Vagina (tissue), 2 donors: ENCODE measurements around the gene APAF1.

Experiments
- POLR2A ChIP-seq, 2 donors: fragments of 450-650 bp; IDR thresholded peaks; one replicate each; pipeline ENCODE4 v1.6.1; 2017; ENCODE audit warnings: antibody characterized with exemption in 2 of 2, mild to moderate bottlenecking in 2 of 2, moderate library complexity in 2 of 2
- TF ChIP-seq, protein P1 (sequence below), 3 experiments: fragments of 450-650 bp in 2 of 3; fragments of 200-600 bp in 1 of 3; sonication (generic) in 1 of 3; IDR thresholded peaks; one replicate each; pipeline ENCODE4 v1.5.1; 2017 to 2019; ENCODE audit warnings: antibody characterized with exemption in 3 of 3, mild to moderate bottlenecking in 2 of 3, moderate library complexity in 2 of 3

DNA sequence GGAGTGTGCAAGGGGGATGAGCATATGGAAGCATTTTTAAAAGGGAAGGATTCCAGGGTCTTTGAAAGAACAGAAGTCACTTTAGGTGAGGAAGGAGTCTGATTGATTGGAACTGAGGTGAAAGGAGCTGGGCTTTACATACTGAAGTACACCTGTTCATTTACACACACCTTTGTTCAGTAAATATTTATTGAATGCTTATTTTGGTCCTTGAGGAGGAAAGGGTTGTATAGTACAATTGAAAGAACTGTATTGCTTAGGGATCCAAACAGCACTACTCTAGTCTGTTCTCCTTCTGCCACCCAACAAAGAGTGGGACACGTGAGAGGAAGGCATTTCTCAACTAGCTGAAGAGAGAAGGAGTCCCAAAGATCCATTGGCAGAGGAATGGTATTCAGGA is 63.9 kb downstream of the APAF1 start:
- TF ChIP-seq POLR2A (IDR thresholded peaks at IDR 0.05), result no peak
- TF ChIP-seq, protein P1, sequence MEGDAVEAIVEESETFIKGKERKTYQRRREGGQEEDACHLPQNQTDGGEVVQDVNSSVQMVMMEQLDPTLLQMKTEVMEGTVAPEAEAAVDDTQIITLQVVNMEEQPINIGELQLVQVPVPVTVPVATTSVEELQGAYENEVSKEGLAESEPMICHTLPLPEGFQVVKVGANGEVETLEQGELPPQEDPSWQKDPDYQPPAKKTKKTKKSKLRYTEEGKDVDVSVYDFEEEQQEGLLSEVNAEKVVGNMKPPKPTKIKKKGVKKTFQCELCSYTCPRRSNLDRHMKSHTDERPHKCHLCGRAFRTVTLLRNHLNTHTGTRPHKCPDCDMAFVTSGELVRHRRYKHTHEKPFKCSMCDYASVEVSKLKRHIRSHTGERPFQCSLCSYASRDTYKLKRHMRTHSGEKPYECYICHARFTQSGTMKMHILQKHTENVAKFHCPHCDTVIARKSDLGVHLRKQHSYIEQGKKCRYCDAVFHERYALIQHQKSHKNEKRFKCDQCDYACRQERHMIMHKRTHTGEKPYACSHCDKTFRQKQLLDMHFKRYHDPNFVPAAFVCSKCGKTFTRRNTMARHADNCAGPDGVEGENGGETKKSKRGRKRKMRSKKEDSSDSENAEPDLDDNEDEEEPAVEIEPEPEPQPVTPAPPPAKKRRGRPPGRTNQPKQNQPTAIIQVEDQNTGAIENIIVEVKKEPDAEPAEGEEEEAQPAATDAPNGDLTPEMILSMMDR (IDR thresholded peaks at IDR 0.05), result no peak
